WI38 (cell line): ENCODE results near the gene PRR15L.

Source experiments
- H3K4me3 ChIP-seq: 2 replicates; pipeline ENCODE4 v1.5.1; 2011; ENCODE audit warnings: low read depth, mild to moderate bottlenecking, control low read depth, low read length
- CTCF ChIP-seq: IDR thresholded peaks from 2 replicates; pipeline ENCODE4 v1.5.1; 2012; ENCODE audit warnings: low read depth, mild to moderate bottlenecking, control low read depth, low read length

PRR15L gene

GRCh38 chr17:47980541-47980940, 22.9 kb upstream of the PRR15L start:
- no peak overlapping the region for H3K4me3 ChIP-seq
- TF ChIP-seq CTCF = no peak

GRCh38 chr17:47978324-47978723, 20.6 kb upstream of the PRR15L start:
- TF ChIP-seq CTCF = peak; percentile 78
- H3K4me3 ChIP-seq = no peak overlapping the region

- no peak overlapping the region for H3K4me3 ChIP-seq
- no peak for TF ChIP-seq CTCF
Measured at GRCh38 chr17:47975823-47976205, 18.1 kb upstream of the PRR15L start.

- H3K4me3 ChIP-seq = no peak overlapping the region
- TF ChIP-seq CTCF = no peak
Measured at GRCh38 chr17:47975189-47975822, 17.6 kb upstream of the PRR15L start.

- no peak for TF ChIP-seq CTCF
- no peak overlapping the region for H3K4me3 ChIP-seq
Measured at GRCh38 chr17:47973541-47973940, 15.9 kb upstream of the PRR15L start.

- TF ChIP-seq CTCF = peak; percentile 89
- H3K4me3 ChIP-seq = peak within 1 kb of the TSS; percentile 92
Measured at GRCh38 chr17:47970725-47971499, 13.2 kb upstream of the PRR15L start, which contains the start of gene CDK5RAP3. CDK5RAP3 (plus strand) TSS chr17:47971113; CDS start chr17:47971147, 34 bp downstream.
